GM19351 (cell line): ENCODE measurements around the gene PTGIS.

Experiments
- ATAC-seq: cut with Tn5 transposase; IDR thresholded peaks from one replicate; pipeline ENCODE4 v1.9.1; 2021; ENCODE audit warnings: mild to moderate bottlenecking, moderate library complexity; ENCODE audit not compliant: unreplicated experiment

Gene PTGIS

DNA sequence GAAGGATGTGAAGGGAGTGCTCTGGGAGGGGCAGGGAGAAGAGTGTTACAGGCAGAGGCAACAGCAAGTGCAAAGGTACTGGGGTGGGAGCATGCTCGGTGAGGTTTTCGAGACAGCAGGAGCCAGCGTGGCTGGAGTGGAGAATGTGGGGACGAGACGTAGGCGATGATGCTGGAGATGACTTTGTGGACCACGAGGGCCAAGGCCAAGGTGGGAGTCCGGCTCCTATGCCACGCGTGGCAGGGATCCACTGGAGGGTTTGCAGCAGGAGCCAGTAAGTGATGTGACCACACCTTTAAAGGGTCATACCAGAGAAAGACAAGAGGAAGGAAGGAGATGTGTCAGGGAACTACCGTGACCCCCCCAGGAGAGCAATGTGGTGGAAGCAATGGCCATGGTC is 7.3 kb downstream of the PTGIS start:
- ATAC-seq: no peak

DNA sequence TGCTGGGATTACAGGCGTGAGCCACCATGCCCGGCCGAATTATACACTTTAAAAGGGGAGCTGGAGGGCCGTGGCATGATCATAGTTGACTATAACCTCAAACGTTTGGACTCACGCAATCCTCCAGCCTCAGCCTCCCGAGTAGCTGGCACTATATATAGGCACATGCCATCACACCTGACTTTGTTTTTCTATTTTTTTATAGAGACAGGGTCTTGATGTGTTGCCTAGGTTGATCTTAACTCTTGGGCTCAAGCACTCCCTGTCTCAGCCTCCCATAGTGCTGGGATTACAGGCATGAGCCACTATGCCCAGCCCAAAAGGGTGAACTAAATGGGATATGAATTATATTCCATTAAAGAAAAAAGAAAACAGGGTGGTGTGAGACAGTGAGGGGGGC is 7.8 kb downstream of the PTGIS start:
- no peak for ATAC-seq

GRCh38 chr20:49559411-49560081 is 8.4 kb downstream of the PTGIS start:
- ATAC-seq: no peak

DNA sequence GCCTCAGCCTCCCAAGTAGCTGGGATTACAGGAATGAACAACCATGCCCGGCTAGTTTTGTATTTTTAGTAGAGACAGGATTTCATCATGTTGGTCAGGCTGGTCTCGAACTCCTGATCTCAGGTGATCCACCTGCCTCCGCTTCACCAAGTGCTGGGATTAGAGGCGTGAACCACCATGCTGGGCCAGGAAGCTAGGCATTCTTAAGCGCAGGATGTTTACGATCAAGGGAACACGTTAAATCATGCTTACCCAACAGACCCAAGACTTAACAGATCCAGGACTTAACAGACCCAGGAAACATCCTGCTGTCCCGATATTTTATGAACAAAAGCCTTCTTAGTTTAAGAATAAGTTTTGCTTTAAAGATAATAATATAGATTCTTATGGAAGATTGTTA is 9.1 kb downstream of the PTGIS start:
- ATAC-seq: no peak

- ATAC-seq: no peak
These were observed 10.5 kb downstream of the PTGIS start for GRCh38 chr20:49557449-49557848.

- no peak for ATAC-seq
These were observed 11.3 kb downstream of the PTGIS start for GRCh38 chr20:49556621-49557020.

DNA sequence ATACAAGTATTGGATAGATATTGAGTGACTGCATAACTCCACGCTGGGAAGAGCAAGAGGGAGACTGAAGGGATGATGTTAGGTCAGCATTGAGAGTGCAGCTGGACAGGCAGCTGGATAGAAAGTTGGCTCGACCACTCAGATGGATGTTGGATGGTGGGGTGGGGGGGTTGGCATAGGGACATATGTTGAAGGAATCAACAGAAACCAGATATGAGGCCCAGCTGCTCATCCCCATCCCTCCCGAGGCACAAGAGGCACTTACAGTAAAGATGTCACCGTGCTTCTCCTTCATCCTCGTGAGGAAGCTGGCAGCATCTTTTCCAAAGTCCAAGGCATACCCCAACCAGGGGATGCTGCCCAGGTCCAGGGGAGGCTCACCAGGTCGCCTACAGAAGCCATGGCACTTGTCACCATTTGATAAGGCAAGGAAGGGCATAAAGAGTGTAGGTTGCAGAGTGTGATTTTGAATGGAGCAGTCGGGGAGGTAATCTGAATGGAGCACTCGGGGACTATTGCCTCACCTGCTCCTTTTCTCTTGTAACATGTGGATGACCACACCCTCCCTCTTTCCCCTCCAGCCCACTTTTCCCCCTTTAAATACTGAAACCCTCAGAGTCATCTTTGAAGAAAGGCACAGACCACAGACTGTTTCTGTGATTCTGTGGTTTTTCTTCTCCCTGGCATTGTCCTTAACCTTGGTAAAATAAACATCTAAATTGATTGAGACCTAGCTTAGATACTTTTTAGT is 18.0 kb downstream of the PTGIS start:
- no peak for ATAC-seq

- ATAC-seq: no peak
These were observed 19.5 kb downstream of the PTGIS start for GRCh38 chr20:49548371-49548947.

DNA sequence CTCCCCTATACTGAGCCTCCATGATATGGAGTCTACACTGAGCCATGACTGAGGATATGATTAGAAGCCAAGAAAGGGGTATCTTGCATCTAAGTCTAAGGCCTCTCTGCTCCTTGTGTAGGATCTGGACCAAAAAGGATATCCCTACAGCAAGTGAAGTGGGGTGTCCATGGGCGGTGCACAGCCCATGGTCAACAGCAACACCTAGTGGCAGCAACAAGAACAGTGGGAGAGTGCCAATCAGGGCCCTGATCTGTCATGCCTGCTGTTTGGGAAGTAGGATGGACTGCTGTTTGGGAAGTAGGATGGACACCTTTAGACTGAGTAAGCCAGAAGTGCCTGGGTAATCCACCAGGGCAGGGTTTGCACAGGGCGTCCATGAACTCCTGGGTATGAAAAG is 22.4 kb downstream of the PTGIS start:
- ATAC-seq: no peak

- ATAC-seq: no peak
These were observed 23.4 kb downstream of the PTGIS start for GRCh38 chr20:49544535-49544934.

GRCh38 chr20:49543858-49544437 is 24.0 kb downstream of the PTGIS start:
- ATAC-seq: no peak

GRCh38 chr20:49543071-49543857 is 24.7 kb downstream of the PTGIS start:
- no peak for ATAC-seq

- no peak for ATAC-seq
These were observed 25.4 kb downstream of the PTGIS start for GRCh38 chr20:49542514-49542991.

GRCh38 chr20:49541733-49542513 is 26.0 kb downstream of the PTGIS start:
- no peak for ATAC-seq

GRCh38 chr20:49540687-49541435 is 27.1 kb downstream of the PTGIS start:
- ATAC-seq: no peak

DNA sequence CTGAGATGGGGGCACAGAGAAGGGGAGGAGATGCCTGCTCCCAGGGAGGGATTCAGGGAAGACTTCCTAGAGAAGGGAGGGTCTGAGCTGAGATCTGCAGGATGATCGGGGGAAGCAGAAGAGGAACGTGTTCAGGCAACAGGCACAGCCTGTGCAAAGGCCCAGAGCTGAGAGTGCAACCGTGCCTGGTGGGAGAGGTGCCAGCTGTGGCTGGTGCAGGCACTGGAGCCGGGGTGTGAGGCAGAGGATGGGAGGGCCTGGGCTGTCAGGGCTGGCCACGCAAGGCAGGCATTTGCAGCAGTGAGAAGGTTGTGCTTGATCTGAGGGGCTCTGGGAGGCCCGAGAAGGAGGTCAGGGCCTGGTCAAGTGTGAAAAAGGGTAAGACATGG is 27.7 kb downstream of the PTGIS start:
- no peak for ATAC-seq

DNA sequence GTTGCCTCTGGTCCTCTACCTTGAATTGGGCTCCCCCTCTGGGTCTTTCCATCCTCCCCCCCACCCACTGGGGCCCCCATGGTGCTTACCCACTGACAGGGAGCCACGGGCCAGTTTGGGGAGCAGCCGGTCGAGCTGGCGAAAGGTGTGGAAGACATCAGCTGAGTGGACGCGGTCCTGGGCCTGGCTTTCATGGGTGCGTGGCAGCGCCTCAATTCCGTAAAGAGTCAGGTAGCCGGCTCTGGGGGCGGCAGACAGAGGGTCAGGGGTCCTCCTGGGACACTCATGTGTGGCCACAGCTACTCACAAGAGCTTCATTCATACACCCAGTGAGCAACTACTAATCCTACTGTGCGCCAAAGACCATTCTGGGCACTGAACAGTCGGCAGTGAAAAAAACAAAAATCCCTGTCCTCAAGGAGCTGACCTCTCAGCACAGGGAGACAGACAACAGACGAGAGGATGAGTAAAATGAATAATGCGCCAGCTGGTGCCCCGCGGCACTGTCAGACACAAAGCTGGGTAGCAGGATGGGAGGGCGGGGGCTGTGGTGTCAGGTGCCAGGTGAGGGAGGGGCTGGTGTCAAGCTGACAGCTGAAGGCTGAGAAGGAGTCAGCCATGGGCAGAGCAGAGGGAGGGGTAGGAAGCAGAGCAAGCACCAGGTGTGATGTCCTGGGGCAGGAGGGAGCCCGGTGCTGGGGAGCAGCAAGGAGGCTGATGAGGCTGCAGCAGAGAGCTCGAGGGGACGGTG is 28.3 kb downstream of the PTGIS start:
- ATAC-seq: no peak

- no peak for ATAC-seq
These were observed 29.0 kb downstream of the PTGIS start for GRCh38 chr20:49538950-49539349.

GRCh38 chr20:49534255-49534712 is 33.7 kb downstream of the PTGIS start:
- peak; percentile 48 for ATAC-seq
